ENCODE data around the gene ITGB8. TPM values are rescaled to one million over a fixed set of nuclear protein-coding genes. Genes with fewer than 3 reads are reported as not detected.

Gene ITGB8
- total and polyA plus RNA-seq, 9 of the 15 experiments (the other 6 are each of a cell fraction or from before 2014, with no cell fraction given) = under 0.01 to 0.03 (median 0.02) TPM; not detected in 6

DNA sequence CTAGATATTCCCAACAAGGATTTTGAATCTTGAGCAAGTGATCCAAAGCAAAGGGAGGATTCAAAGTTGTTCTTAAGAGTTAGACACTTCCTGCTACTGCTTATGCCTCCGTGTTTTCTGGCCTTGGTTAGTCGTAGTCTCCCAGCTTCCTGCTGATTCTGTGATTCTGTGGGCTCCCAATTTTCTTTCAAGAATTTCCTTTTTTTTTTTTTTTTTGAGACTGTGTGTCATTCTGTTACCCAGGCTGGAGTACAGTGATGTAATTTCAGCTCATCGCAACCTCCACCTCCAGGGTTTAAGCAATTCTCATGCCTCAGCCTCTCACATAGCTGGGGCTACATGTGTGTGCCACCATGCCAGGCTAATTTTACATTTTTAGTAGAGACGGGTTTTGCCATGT is 4.4 kb upstream of the ITGB8 start:
- Histone ChIP-seq H3K9me3 (replicated peaks; ENCODE audit: control insufficient read depth, insufficient read depth, low read depth, low read length) (no peaks in the 10 kb centered on the region), H3K27ac (ENCODE audit: extremely low read depth, low read depth, low read length) (no peak overlapping the region), H3K4me1 (replicated peaks in 1 of 2; ENCODE audit: control insufficient read depth in 2 of 2, insufficient read depth in 2 of 2, low read length in 2 of 2) (peaks cover 4 to 15% of the 10 kb centered on the region in 2 experiments; a peak in 3 of 5 replicates), H3K9me1 (ENCODE audit: control insufficient read depth, insufficient read depth, low read length) (no peaks in the 10 kb centered on the region), H3K79me2 (ENCODE audit: control insufficient read depth, insufficient read depth, low read length) (no peaks in the 10 kb centered on the region), H3K4me3 (no peak overlapping the region), H4K20me1 (replicated peaks; ENCODE audit: control insufficient read depth, insufficient read depth, low read length) (no peaks in the 10 kb centered on the region), H3K36me3 (ENCODE audit: control insufficient read depth, insufficient read depth, low read length) (no peaks in the 10 kb centered on the region), H3K4me2 (ENCODE audit: insufficient read depth, low read length) (no peak overlapping the region), H2AFZ (ENCODE audit: low read depth, low read length) (no peak overlapping the region), H3K27me3 (ENCODE audit: control insufficient read depth in 2 of 2, insufficient read depth in 2 of 2, low read length in 2 of 2) (peaks cover 0 to 5% of the 10 kb centered on the region in 2 experiments; a peak in 1 of 5 replicates), H3K9ac (ENCODE audit: insufficient read depth in 1 of 2, low read depth in 2 of 2, low read length in 2 of 2) (no peak overlapping the region)
- CTCF ChIA-PET (ENCODE audit: low intra/inter-chr PET ratio) = no interaction called here
- in situ Hi-C loops (cut with MboI) = loop anchor here (25.0 kb wide), 1 partner anchor 564 kb away; the partner anchor contains the start of gene TMEM196
- ATAC-seq (no peak), DNase-seq (ENCODE audit: extremely low read depth in 1 of 4, low spot score in 3 of 4) (no peak), FAIRE-seq (no peak)
- no TSS peak for BruUV-seq (replicated peaks)
- 32% methylated on average over 3 of the region's 4 CpGs for WGBS (ENCODE audit: insufficient coverage, low coverage, missing lambda C conversion rate)
- POLR2A ChIA-PET = interaction anchor here (0.9 kb wide), 1 partner anchor 15 kb away, joined by 3 read pairs; no protein-coding TSS in a partner anchor
- intact Hi-C loops (cut with micrococcal nuclease) = loop anchor here (5.0 kb wide), 1 partner anchor 116 kb away; no protein-coding TSS in a partner anchor
- TF ChIP-seq BCL6 (CRISPR knock-in tag; IDR thresholded peaks at IDR 0.05) = no peak
- TF ChIP-seq CBX5 (IDR thresholded peaks at IDR 0.05; ENCODE audit: borderline replicate concordance, low read depth) = no peak
- TF ChIP-seq RCOR1 (IDR thresholded peaks at IDR 0.05; ENCODE audit: borderline replicate concordance in 1 of 2, low read depth in 2 of 2, low read length in 2 of 2) = no peak
- TF ChIP-seq, protein P1, sequence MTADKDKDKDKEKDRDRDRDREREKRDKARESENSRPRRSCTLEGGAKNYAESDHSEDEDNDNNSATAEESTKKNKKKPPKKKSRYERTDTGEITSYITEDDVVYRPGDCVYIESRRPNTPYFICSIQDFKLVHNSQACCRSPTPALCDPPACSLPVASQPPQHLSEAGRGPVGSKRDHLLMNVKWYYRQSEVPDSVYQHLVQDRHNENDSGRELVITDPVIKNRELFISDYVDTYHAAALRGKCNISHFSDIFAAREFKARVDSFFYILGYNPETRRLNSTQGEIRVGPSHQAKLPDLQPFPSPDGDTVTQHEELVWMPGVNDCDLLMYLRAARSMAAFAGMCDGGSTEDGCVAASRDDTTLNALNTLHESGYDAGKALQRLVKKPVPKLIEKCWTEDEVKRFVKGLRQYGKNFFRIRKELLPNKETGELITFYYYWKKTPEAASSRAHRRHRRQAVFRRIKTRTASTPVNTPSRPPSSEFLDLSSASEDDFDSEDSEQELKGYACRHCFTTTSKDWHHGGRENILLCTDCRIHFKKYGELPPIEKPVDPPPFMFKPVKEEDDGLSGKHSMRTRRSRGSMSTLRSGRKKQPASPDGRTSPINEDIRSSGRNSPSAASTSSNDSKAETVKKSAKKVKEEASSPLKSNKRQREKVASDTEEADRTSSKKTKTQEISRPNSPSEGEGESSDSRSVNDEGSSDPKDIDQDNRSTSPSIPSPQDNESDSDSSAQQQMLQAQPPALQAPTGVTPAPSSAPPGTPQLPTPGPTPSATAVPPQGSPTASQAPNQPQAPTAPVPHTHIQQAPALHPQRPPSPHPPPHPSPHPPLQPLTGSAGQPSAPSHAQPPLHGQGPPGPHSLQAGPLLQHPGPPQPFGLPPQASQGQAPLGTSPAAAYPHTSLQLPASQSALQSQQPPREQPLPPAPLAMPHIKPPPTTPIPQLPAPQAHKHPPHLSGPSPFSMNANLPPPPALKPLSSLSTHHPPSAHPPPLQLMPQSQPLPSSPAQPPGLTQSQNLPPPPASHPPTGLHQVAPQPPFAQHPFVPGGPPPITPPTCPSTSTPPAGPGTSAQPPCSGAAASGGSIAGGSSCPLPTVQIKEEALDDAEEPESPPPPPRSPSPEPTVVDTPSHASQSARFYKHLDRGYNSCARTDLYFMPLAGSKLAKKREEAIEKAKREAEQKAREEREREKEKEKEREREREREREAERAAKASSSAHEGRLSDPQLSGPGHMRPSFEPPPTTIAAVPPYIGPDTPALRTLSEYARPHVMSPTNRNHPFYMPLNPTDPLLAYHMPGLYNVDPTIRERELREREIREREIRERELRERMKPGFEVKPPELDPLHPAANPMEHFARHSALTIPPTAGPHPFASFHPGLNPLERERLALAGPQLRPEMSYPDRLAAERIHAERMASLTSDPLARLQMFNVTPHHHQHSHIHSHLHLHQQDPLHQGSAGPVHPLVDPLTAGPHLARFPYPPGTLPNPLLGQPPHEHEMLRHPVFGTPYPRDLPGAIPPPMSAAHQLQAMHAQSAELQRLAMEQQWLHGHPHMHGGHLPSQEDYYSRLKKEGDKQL (CRISPR knock-in tag; IDR thresholded peaks at IDR 0.05; ENCODE audit: borderline replicate concordance) = no peak
- TF ChIP-seq, protein P2, sequence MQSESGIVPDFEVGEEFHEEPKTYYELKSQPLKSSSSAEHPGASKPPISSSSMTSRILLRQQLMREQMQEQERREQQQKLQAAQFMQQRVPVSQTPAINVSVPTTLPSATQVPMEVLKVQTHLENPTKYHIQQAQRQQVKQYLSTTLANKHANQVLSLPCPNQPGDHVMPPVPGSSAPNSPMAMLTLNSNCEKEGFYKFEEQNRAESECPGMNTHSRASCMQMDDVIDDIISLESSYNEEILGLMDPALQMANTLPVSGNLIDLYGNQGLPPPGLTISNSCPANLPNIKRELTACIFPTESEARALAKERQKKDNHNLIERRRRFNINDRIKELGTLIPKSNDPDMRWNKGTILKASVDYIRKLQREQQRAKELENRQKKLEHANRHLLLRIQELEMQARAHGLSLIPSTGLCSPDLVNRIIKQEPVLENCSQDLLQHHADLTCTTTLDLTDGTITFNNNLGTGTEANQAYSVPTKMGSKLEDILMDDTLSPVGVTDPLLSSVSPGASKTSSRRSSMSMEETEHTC (IDR thresholded peaks at IDR 0.05) = no peak
- TF ChIP-seq ZNF41 (CRISPR knock-in tag; conservative IDR thresholded peaks at IDR 0.05) = no peak
- TF ChIP-seq, protein P3, sequence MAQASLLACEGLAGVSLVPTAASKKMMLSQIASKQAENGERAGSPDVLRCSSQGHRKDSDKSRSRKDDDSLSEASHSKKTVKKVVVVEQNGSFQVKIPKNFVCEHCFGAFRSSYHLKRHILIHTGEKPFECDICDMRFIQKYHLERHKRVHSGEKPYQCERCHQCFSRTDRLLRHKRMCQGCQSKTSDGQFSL (CRISPR knock-in tag; IDR thresholded peaks at IDR 0.05) = no peak
- TF ChIP-seq, protein P3 (tag; IDR thresholded peaks at IDR 0.05) = no peak
- TF ChIP-seq ELF1 (tag; IDR thresholded peaks at IDR 0.05) = no peak
- no peak for TF ChIP-seq SMAD4 (CRISPR knock-in tag; conservative IDR thresholded peaks at IDR 0.05)
- TF ChIP-seq, protein P4, sequence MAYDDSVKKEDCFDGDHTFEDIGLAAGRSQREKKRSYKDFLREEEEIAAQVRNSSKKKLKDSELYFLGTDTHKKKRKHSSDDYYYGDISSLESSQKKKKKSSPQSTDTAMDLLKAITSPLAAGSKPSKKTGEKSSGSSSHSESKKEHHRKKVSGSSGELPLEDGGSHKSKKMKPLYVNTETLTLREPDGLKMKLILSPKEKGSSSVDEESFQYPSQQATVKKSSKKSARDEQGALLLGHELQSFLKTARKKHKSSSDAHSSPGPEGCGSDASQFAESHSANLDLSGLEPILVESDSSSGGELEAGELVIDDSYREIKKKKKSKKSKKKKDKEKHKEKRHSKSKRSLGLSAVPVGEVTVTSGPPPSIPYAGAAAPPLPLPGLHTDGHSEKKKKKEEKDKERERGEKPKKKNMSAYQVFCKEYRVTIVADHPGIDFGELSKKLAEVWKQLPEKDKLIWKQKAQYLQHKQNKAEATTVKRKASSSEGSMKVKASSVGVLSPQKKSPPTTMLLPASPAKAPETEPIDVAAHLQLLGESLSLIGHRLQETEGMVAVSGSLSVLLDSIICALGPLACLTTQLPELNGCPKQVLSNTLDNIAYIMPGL (CRISPR knock-in tag; IDR thresholded peaks at IDR 0.05) = no peak
- TF ChIP-seq EHMT2 (IDR thresholded peaks at IDR 0.05) = no peak
- TF ChIP-seq SIN3A (IDR thresholded peaks at IDR 0.05; ENCODE audit: borderline replicate concordance in 2 of 2, control insufficient read depth in 1 of 2, low read depth in 2 of 2, low read length in 2 of 2) = no peak
